PC-3 (cell line): ENCODE data around the gene KCTD5.

Experiments used
- CTCF ChIP-seq: fragments of 300-600 bp; sonication (generic); conservative IDR thresholded peaks from 2 replicates; pipeline ENCODE4 v1.5.1; 2017; ENCODE audit warnings: antibody characterized with exemption, low read depth, mild to moderate bottlenecking, low read length
- EZH2 ChIP-seq: fragments of 300-600 bp; sonication (generic); IDR thresholded peaks from one replicate; pipeline ENCODE4 v1.6.1; 2017; ENCODE audit warnings: antibody characterized with exemption, mild to moderate bottlenecking, low read length; ENCODE audit not compliant: unreplicated experiment
- EZH2phosphoT487 ChIP-seq: fragments of 300-600 bp; sonication (generic); IDR thresholded peaks from 2 replicates; pipeline ENCODE4 v1.6.1; 2018; ENCODE audit warnings: mild to moderate bottlenecking, antibody characterized with exemption, low read length, borderline replicate concordance

DNA sequence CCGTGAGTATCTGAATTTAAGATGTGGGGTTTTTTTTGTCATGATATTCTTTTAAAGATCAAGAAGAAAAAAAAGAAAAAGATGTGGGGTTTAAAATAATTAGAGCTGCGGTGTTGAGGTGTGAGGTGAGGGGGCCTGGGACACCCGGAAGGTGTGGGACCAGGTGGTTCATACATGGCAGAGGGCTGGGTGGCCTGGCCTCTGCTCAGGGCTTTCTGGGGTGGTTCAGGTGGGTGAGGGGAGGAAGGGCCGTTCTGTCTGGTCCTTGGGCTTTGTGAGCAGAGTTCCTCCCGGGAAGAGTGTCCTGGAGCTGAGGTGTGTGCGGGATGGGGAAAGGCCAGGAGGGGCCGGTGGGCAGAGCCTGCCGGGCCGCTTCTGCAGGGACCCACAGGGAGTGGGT, 32.7 kb downstream of the KCTD5 start:
- TF ChIP-seq CTCF: no peak
- TF ChIP-seq EZH2: no peak
- TF ChIP-seq EZH2phosphoT487: no peak
